Inferior parietal cortex (tissue), 1 donor: ENCODE data around the gene RIMBP2.
"Not testable (repeated sequence)": the region's sequence is repeated elsewhere in the genome, so short reads cannot be mapped to it uniquely, and the experiment has no call there.

ENCODE experiments used
- DNase-seq: peaks from one replicate; pipeline ENCODE4 v3.0.0-alpha.2; 2016; ENCODE audit errors: extremely low spot score

The RIMBP2 gene

GRCh38 chr12:130596241-130596640 lies 119.9 kb downstream of the RIMBP2 start:
- no peak for DNase-seq

GRCh38 chr12:130595566-130595965 lies 120.5 kb downstream of the RIMBP2 start:
- DNase-seq: no peak

GRCh38 chr12:130593056-130593455 lies 123.0 kb downstream of the RIMBP2 start:
- DNase-seq: no peak

GRCh38 chr12:130592641-130593040 lies 123.5 kb downstream of the RIMBP2 start:
- no peak for DNase-seq

DNA sequence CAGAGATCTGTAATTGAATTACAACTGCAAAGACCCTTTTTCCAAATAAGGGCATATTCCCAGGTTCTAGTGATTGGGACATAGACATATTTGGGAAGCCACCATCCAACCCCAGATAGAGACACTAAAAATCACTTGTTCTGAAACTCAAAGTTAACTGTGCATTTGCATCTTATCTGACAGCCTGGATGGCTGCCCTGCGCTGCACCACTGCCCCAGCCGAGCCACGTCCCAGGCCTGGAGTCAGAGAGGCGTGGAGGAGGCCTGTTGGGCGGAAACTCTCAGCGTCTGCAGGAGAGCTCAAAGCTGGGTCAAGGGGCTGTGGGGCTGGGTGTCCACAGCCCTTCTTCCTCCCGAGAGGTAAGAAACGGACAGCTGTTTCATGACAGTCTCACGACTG lies 124.4 kb downstream of the RIMBP2 start:
- no peak for DNase-seq

DNA sequence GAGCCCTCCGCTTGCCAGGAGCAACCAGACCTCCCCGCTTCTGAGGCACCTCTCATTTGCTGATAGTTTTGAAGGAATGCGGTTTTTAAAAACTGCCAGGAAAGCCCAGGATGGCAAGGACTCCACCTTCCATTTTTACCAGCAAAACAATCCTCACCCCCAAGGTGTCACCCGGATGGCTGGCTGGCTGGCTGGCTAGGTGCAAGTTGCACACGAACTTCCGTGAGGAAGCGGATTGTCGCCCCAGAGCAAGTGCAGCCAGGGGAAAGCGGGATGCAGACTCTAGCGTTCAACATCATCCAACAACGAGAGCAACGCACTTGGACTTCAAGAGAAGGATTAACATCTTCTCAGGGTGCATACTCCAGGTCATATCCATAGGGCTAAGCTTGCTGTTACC lies 125.4 kb downstream of the RIMBP2 start:
- DNase-seq: no peak

DNA sequence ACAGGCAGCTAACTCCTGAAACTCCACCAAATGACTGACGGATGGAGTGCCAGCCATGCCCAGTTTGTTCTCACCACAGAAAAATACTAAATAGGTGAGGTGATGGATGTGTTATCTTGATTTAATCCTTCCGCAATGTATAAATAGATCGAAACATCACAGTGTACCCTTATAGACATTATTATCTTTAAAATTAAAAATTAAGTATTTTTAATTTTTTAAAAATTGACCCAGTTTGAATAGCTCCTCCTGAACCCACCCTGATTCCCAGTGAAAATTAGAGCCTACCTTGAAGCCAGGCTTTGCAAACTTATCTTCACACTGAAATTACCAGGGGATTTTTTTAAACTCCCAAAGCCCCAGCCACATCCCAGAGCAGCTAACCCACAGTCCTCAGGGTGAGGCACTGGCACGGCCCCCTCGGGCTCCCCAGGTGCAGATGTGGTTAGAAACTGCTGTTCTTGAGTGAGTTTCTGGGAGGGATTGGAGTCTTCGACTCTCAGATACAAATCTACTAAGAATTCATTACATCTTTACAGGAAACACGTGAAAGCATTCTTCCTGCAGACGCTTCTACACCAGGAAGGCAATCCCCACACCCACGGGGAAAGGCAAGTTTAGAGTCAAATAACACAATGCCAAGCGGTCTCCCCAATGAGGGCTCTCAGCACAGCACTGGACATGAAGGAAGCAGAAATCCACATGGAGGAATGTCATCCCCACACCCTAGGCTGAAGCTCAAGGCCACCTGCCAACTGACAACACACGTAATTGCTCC lies 126.4 kb downstream of the RIMBP2 start:
- DNase-seq: no peak

GRCh38 chr12:130588696-130589539 lies 127.2 kb downstream of the RIMBP2 start:
- DNase-seq: no peak

- DNase-seq: no peak
Measured at GRCh38 chr12:130587966-130588365, 128.1 kb downstream of the RIMBP2 start.

GRCh38 chr12:130584475-130584874 lies 131.6 kb downstream of the RIMBP2 start:
- DNase-seq: not testable (repeated sequence)

- no peak for DNase-seq
Measured at GRCh38 chr12:130583800-130584199, 132.3 kb downstream of the RIMBP2 start.

GRCh38 chr12:130583317-130583716 lies 132.8 kb downstream of the RIMBP2 start:
- no peak for DNase-seq

- no peak for DNase-seq
Measured at GRCh38 chr12:130582286-130582685, 133.8 kb downstream of the RIMBP2 start.

- no peak for DNase-seq
Measured at GRCh38 chr12:130581782-130582181, 134.3 kb downstream of the RIMBP2 start.

- no peak for DNase-seq
Measured at GRCh38 chr12:130579231-130579630, 136.9 kb downstream of the RIMBP2 start.

DNA sequence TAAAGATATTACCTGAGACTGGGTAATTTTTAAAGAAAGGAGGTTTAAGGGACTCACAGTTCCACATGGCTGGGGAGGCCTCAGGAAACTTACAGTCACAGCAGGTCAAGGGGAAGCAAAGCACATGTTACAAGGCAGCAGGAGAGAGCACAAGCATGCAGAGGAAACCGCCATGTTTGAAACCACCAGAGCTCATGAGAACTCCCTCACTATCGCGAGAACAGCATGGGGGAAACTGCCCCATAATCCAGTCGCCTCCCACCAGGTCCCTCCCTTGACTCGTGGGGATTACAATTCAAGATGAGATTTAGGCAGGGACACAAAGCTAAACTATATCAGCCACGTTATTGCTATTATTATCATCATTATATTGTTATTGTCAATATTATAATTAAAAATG lies 138.7 kb downstream of the RIMBP2 start:
- no peak for DNase-seq

DNA sequence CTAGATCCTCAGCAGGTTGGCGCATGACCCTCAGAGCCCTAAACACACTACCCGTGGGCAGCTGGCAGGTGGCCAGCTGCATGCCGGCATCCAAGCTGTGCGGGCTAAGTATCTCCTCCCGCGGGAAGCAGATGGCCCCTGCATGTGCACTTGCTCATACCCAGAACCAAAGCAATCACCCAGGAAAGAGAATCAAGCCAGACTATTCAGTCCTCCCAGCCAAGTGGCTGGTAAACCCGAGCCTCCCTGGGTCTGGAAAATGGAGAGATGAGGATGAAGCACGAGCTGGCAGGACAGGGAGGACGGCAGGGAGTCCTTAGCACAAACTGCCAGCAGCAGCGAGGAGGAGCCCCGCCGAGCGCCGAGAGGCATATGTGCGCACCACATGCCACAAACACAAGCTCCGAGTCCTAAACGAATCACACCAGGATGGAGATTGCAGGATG lies 139.7 kb downstream of the RIMBP2 start:
- DNase-seq: no peak

- no peak for DNase-seq
Measured at GRCh38 chr12:130574402-130574801, 141.7 kb downstream of the RIMBP2 start.

DNA sequence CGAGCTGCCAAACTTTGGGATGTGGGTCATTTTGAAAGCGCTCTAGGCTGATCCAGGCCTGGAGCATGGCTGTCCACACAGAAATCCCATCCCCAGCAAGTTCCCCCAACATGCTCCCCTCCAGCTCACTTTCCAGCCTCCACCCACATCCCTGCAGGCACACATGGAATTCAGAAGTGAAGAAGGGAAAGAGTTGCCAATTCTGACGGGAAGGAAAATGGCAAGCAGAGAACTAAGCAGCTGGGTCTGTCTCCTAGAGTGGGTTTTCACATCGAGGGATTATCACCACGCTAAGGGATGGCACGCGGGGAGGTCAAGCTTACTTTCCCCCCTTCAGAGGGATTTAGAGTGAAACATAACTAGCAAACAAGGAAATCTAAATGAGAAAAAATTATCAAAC lies 142.3 kb downstream of the RIMBP2 start:
- DNase-seq: no peak

DNA sequence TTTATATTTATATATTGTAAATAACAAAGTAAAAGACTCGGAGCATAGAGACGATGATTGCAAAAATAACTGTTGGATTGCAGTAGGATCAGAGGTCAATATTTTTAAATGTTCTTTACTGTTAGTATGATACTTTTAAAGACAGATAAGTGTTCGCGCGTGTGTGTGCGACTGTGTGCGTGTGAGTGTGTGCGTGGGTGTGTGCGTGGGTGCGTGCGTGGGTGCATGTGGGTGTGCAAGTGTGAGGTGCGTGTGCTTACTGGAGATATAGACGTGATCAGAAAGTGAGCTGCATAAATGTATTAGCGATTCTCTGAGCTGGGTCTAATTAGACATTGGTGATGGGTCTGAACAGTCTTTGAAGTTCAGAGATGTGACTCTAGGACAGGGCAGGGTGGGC lies 142.9 kb downstream of the RIMBP2 start:
- DNase-seq: no peak

- no peak for DNase-seq
Measured at GRCh38 chr12:130572553-130572952, 143.5 kb downstream of the RIMBP2 start.

DNA sequence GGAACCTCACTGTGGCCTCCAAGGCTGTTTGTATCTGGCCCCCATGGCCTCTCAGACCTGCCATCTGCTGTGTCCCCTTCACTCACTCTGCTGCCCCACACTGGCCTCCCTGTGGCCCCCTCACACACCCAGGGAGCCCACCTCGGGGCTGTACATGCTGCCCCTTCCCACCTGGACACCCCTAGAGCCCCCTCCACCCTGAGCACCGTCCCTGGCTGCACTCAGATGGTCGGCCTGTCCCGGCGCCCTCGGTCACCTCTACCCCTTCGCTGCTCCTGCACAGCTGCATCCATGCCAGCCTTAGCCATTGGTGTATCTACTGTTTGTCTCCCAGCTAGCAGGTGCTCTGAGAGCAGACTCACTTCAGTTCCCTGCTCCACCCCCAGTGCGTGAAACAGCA lies 144.4 kb downstream of the RIMBP2 start:
- DNase-seq: no peak

DNA sequence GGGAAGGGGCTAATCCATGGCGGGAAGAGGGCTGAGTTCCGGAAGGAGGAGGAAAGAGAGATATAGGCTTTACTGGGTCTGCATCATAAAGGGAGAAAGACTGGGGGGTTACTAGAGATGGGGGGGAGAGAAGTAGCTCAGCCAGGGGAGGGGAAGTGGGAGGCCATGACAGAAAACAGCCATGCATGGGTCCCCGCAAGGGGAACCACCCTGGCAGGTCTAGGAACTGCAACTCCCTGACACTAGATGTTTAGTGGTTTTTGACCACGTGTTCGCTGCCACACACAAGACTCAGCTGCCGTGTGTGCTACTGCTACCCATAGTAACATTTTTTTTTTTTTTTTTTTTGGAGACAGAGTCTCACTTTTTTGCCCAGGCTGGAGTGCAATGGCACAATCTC lies 145.0 kb downstream of the RIMBP2 start:
- DNase-seq: no peak
